HG03521 (cell line): ENCODE data around the gene DENND1A.
"Not testable (repeated sequence)": the region's sequence is repeated elsewhere in the genome, so short reads cannot be mapped to it uniquely, and the experiment has no call there.

Source experiments
- ATAC-seq: cut with Tn5 transposase; IDR thresholded peaks from one replicate; pipeline ENCODE4 v1.9.1; 2021; ENCODE audit warnings: mild to moderate bottlenecking, moderate library complexity; ENCODE audit not compliant: unreplicated experiment

DENND1A gene, protein sequence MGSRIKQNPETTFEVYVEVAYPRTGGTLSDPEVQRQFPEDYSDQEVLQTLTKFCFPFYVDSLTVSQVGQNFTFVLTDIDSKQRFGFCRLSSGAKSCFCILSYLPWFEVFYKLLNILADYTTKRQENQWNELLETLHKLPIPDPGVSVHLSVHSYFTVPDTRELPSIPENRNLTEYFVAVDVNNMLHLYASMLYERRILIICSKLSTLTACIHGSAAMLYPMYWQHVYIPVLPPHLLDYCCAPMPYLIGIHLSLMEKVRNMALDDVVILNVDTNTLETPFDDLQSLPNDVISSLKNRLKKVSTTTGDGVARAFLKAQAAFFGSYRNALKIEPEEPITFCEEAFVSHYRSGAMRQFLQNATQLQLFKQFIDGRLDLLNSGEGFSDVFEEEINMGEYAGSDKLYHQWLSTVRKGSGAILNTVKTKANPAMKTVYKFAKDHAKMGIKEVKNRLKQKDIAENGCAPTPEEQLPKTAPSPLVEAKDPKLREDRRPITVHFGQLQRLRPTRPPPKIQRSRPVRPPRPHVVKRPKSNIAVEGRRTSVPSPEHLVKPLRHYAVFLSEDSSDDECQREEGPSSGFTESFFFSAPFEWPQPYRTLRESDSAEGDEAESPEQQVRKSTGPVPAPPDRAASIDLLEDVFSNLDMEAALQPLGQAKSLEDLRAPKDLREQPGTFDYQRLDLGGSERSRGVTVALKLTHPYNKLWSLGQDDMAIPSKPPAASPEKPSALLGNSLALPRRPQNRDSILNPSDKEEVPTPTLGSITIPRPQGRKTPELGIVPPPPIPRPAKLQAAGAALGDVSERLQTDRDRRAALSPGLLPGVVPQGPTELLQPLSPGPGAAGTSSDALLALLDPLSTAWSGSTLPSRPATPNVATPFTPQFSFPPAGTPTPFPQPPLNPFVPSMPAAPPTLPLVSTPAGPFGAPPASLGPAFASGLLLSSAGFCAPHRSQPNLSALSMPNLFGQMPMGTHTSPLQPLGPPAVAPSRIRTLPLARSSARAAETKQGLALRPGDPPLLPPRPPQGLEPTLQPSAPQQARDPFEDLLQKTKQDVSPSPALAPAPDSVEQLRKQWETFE

DNA sequence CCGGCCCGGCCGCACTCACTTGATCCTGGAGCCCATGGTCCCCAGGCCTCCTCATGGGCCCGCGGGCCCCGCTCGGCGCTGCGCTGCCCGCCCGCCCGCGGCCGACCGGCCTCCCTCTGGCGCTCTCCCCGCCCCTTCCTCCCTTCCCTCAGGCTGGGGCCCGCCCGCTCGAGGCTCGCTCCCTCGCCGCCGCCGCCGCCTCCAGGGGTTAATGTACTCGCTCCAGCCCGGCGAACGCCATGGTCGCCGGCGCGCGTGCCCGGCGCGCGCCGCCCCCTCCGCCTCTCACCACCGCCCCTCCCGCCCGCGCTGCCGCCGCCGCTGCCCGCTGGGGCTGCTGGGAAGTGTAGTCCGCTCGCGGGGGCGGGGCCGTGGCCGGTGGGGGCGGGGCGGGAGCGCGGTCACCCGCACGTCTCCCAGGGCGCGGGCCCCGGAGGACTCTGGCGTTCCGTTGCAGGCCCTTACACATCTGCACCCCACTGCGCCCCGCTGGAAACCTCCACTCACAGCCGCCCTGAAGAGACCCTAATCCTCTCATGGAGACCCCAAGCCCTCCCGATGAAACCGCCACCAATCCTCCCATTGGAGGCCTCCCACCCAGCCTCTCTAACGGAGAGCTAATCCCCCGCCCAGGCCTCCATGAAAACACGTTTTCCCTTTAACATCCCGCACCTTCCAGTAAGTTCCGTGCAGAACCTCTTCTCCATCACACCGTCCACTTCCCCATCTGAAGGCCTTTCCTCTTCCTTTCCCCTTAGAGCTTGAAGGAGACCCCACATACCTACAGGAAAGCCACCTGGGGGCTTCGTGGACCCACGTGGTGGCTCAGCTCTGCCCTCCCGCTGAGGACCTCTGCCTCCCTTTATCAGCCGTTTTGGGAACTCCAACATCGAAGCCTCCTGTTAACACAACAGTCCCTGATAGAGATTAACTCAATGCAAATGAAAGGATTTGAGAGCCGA lies at the start of gene DENND1A:
DENND1A (minus strand) TSS at position 257 of the 962 bp plus-strand sequence; CDS start at position 36, 221 bp downstream.
- peak; percentile 79 for ATAC-seq

DNA sequence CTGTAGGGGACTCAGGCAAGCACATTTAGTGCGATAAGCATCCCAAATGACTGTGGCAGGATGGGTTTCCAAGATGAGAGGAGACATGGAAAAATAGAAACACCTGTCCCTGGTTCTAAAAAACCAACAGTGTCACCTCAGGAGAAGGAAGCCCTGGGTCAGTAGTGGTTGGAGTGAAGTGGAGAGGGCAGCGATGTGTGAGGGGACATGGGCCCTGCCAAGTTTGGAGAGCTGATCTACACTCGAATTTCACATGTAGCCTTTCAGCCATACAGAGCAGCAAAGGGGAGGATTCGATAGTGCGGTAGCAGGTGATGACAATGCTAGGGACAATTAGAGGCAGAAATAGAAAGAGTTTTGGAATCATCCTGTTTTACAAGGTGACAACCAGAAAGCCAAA lies 49.1 kb upstream of the DENND1A start:
- no peak for ATAC-seq

- ATAC-seq = not testable (repeated sequence)
Measured at GRCh38 chr9:123976579-123976978, 46.7 kb upstream of the DENND1A start.

- no peak for ATAC-seq
Measured at GRCh38 chr9:123975871-123976270, 45.9 kb upstream of the DENND1A start.

DNA sequence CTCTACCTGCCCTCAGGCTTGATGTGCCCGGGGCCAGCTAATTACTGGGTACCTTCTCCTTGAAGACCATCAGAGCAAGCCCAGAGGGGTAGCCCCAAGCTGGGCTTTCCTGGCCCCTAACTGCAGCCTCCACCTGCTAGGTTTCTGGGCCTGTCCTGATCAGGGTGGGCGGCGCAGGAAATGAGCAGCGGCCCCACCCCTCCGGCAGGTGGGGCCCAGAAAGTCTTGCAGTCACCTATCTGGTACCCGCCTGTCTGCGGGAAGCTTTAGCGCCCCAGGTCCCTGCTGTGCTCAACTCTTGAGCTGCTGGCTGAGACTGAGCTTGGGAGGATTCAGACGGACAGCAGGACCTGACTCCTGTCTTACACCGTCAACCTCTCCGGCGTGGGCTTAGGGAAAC lies 44.5 kb upstream of the DENND1A start:
- no peak for ATAC-seq

- no peak for ATAC-seq
Measured at GRCh38 chr9:123973590-123974223, 43.8 kb upstream of the DENND1A start.

DNA sequence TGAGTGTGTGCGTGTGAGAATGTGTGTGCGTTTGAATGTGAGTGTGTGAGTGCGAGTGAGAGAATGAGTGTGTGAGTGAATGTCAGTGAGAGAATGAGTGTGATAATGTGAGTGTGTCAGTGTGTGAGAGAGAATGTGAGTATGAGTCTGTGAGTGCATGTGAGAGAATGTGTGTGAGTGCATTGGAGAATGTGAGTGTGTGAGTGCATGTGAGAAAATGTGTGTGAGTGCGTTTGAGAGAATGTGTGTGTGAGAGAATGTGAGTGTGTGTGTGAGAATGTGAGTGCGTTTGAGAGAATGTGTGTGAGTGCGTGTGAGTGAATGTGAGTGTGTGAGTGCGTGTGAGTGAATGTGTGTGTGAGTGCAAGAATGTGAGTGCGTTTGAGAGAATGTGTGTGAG lies 42.7 kb upstream of the DENND1A start:
- ATAC-seq = no peak

DNA sequence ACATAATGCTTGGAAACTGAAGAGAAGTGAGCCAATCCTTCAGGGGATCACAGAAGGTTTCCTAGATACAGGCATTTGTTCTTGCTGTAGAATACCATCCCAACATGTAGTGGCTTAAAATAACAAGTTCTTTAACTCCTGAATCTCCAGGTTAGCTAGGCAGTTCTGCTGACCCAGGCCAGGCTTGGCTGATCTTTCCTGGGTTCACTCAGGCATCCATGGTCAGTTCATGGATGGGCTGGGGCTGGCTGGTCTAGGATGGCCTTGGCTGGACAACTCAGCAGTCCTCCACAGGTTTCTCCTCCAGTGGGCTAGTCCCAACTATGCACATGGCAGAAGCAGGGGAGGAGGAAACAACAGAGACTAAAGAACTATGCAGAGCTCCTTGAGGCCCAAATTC lies 37.4 kb upstream of the DENND1A start:
- ATAC-seq = no peak

DNA sequence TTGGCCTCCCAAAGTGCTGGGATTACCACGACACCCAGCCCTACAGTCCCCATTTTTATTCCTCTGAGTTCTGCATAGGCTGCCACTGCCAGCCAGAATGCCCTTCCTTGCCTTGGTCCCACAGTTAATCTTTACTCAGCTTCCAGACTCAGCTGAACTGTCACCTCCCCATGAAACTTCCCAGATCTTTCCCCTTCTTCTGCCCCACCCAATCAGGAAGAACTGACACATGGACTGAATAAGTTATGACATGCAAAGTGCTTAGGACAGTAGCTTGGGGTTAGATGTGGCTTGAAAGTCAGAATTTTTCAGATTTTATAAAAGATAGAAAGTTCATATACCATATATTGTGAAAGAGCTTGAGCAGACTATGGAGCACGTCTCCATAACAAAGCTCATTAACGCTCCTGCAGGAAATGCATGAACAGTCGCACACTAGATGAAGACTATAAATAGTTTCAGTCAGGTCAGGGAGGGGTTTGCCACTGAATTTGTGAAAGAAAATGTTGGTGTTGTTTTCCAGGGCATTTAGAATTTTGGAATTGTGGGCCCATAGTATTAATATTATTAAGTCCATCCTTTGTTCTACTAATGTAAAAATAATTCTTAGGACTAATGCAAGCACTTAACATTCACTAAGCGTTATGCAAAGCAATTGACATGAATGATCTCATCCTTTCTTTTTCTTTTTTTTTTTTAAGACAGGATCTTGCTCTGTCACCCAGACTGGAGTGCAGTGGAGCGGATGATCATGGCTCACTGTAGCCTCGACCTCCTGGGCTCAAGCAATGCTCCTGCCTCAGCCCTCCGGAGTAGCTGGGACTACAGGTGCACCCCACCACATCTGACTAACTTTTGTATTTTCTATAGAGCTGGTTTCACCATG lies 36.1 kb upstream of the DENND1A start:
- ATAC-seq = no peak

DNA sequence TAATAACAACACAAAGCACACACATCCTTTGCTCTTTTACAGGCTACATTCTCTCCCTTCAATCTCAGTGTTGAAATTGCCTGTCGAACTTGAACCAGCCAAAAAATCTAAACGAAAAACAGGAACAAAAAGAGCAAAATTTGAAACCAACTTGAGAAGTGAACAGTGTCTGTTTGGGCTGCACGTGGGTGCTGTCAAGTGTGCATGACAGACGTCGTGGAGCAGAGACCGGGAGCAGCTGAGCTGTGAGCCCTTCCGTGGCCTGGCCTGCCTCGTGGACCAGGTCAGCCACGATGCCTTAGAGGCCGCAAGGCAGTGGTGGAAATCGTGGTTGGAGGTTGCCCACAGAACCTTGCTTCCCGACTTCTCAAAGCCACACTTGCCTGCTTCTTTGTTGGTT lies 34.8 kb upstream of the DENND1A start:
- ATAC-seq = no peak

DNA sequence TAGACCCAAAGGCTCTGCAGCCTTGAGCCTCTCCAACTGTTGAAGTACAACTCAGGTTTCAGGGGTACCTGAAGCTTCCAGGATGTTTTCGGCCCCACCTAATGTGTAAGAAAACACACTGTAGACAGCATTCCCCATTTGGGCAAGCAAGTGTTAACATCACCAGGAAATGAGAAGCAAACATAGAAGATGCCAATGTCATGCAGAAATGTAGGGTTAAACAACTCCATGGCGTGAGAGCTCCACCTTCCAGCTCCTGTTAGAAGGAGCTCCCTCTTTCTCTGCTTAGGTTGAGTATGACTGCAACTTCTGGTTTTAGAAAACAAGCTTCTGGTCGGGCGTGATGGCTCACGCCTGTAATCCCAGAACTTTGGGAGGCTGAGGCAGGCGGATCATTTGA lies 31.0 kb upstream of the DENND1A start:
- no peak for ATAC-seq

DNA sequence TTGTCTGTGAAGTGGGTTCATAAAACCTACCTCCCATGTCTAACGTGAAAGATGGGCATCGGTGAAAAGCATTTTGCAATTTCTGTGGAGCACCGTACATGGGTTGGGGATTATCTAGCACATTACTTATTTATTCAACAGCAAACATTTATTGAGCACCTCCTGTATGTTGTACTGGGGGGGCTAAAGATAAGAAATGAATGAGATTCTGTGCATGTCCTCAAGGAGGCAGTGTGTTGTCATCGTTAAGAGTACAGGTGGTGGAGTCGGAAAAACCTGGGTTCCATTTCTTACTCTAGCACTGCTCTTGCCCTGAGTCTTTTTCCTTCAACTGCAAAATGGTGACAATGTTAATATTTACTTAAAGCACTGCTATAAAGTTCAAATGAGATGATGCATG lies 30.4 kb upstream of the DENND1A start:
- no peak for ATAC-seq

DNA sequence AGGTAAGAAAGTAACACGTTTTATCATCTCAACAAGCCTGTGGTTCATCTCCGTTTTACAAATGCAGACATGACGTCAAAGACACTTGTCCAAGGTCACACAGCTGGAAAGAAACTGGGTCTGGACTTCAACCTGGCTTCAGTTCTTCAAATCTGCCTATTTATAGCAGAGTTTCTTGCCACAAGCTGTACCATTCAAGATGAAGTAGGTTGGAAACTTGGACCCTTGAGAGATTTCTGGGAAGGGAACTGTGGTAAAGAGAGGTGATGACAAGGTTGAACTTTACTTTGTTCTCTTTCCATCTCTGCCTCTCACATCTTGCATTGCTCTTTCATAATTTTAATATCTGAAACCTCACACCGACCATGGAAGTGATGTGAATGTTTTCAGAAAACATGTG lies 29.9 kb upstream of the DENND1A start:
- no peak for ATAC-seq

GRCh38 chr9:123957731-123958130 lies 27.8 kb upstream of the DENND1A start:
- ATAC-seq = no peak

GRCh38 chr9:123957168-123957721 lies 27.3 kb upstream of the DENND1A start:
- ATAC-seq = no peak

GRCh38 chr9:123955637-123956036 lies 25.7 kb upstream of the DENND1A start:
- no peak for ATAC-seq

- ATAC-seq = no peak
Measured at GRCh38 chr9:123954518-123955280, 24.8 kb upstream of the DENND1A start.
